HepG2 (cell line): ENCODE data around the gene PANK3. TPM values are rescaled to one million over a fixed set of nuclear protein-coding genes. Genes with fewer than 3 reads are reported as not detected.

ENCODE experiments used
- CENPT ChIP-seq: sonication (generic); formaldehyde crosslinking; IDR thresholded peaks from 2 replicates; pipeline ENCODE4 v1.8.0; 2022; ENCODE audit warnings: low read depth, mild to moderate bottlenecking, moderate library complexity, missing genetic modification reagents
- FOXO1 ChIP-seq: sonication (generic); formaldehyde crosslinking; IDR thresholded peaks from 2 replicates; pipeline ENCODE4 v1.4.0; 2020; ENCODE audit warnings: missing genetic modification reagents
- MAFG ChIP-seq: sonication (generic); formaldehyde crosslinking; IDR thresholded peaks from 2 replicates; pipeline ENCODE4 v1.5.1; 2020; ENCODE audit warnings: mild to moderate bottlenecking, missing genetic modification reagents
- MED8 ChIP-seq: sonication (generic); formaldehyde crosslinking; IDR thresholded peaks from 2 replicates; pipeline ENCODE4 v1.8.1; 2023; ENCODE audit warnings: mild to moderate bottlenecking, missing genetic modification reagents; ENCODE audit not compliant: insufficient replicate concordance
- MTA1 ChIP-seq: sonication (generic); formaldehyde crosslinking; IDR thresholded peaks from 2 replicates; pipeline ENCODE4 v1.4.0; 2020; ENCODE audit warnings: missing genetic modification reagents, mild to moderate bottlenecking, borderline replicate concordance
- POGZ ChIP-seq: sonication (generic); formaldehyde crosslinking; IDR thresholded peaks from 2 replicates; pipeline ENCODE4 v1.4.0; 2020; ENCODE audit warnings: mild to moderate bottlenecking, missing genetic modification reagents
- SKI ChIP-seq: fragments of 450-650 bp; IDR thresholded peaks from one replicate; pipeline ENCODE4 v1.6.1; 2018; ENCODE audit warnings: mild to moderate bottlenecking; ENCODE audit not compliant: partially characterized antibody
- TCF12 ChIP-seq, 2 experiments: fragments of 450-650 bp in 1 of 2; sonication (generic) in 1 of 2; formaldehyde crosslinking in 1 of 2; IDR thresholded peaks; 2 replicates each; pipeline versions ENCODE4 v1.6.1 to v1.8.0; 2017 to 2022; ENCODE audit warnings: antibody characterized with exemption in 1 of 2, mild to moderate bottlenecking in 1 of 2, missing genetic modification reagents in 1 of 2, moderate library complexity in 1 of 2
- ZFP36L2 ChIP-seq: sonication (generic); formaldehyde crosslinking; IDR thresholded peaks from 2 replicates; pipeline ENCODE4 v1.4.0; 2020; ENCODE audit warnings: missing genetic modification reagents
- ZFY ChIP-seq: sonication (generic); formaldehyde crosslinking; IDR thresholded peaks from 2 replicates; pipeline ENCODE4 v1.4.0; 2020; ENCODE audit warnings: missing genetic modification reagents
- ZNF549 ChIP-seq: sonication (generic); formaldehyde crosslinking; IDR thresholded peaks from 2 replicates; pipeline ENCODE4 v1.5.0; 2020; ENCODE audit warnings: missing genetic modification reagents
- ZNF558 ChIP-seq: sonication (generic); formaldehyde crosslinking; IDR thresholded peaks from 2 replicates; pipeline ENCODE4 v1.9.0; 2022; ENCODE audit warnings: mild to moderate bottlenecking, missing genetic modification reagents, borderline replicate concordance
- ZSCAN9 ChIP-seq: IDR thresholded peaks from 2 replicates; pipeline ENCODE4 v1.6.1; 2016; ENCODE audit warnings: borderline replicate concordance
- polyA plus RNA-seq, 8 experiments: library from polyadenylated mRNA; depleted of rRNA in 3 of 8; stranded (reverse) in 7 of 8; unstranded in 1 of 8; fragments of >200 nt; fragmentation: Illumina TruSeq in 4 of 8; extraction: Trizol in 4 of 8; gene quantifications; 2 replicates each; pipeline versions ENCODE4 v1.2.1 to v1.2.3, GENCODE V29; 2011 to 2016; ENCODE audit warnings: low read depth in 4 of 8, missing spikeins in 1 of 8, mixed read lengths in 1 of 8; ENCODE audit not compliant: insufficient read depth in 1 of 8
- total RNA-seq, 5 experiments: library from RNA; depleted of rRNA; stranded (reverse); fragments of >200 nt; fragmentation: Illumina TruSeq; extraction: Trizol; gene quantifications; 2 replicates each; pipeline ENCODE4 v1.2.3, GENCODE V29; 2016; ENCODE audit warnings: low read depth in 1 of 5
- TF ChIP-seq, protein P1 (sequence below): sonication (generic); formaldehyde crosslinking; IDR thresholded peaks from 2 replicates; pipeline ENCODE4 v1.5.1; 2020; ENCODE audit warnings: mild to moderate bottlenecking, missing genetic modification reagents
- TF ChIP-seq, protein P2 (sequence below): sonication (generic); formaldehyde crosslinking; IDR thresholded peaks from 2 replicates; pipeline ENCODE4 v1.8.1; 2022; ENCODE audit warnings: mild to moderate bottlenecking, missing genetic modification reagents
- TF ChIP-seq, protein P3 (sequence below): sonication (generic); formaldehyde crosslinking; IDR thresholded peaks from 2 replicates; pipeline ENCODE4 v1.4.0; 2020; ENCODE audit warnings: mild to moderate bottlenecking, missing genetic modification reagents
- TF ChIP-seq, protein P4 (sequence below): sonication (generic); formaldehyde crosslinking; IDR thresholded peaks from 2 replicates; pipeline ENCODE4 v1.4.0; 2020; ENCODE audit warnings: missing genetic modification reagents, mild to moderate bottlenecking, borderline replicate concordance
- TF ChIP-seq, protein P5 (sequence below): sonication (generic); formaldehyde crosslinking; IDR thresholded peaks from 2 replicates; pipeline ENCODE4 v1.5.0; 2020; ENCODE audit warnings: mild to moderate bottlenecking, missing genetic modification reagents, borderline replicate concordance
- TF ChIP-seq, protein P6 (sequence below): sonication (generic); formaldehyde crosslinking; IDR thresholded peaks from 2 replicates; pipeline ENCODE4 v1.4.0; 2020; ENCODE audit warnings: missing genetic modification reagents

The PANK3 gene
- total and polyA plus RNA-seq, 2 of the 13 experiments (the other 11 are each of a cell fraction or from before 2014, with no cell fraction given), result 26.9 to 69.5 TPM

DNA sequence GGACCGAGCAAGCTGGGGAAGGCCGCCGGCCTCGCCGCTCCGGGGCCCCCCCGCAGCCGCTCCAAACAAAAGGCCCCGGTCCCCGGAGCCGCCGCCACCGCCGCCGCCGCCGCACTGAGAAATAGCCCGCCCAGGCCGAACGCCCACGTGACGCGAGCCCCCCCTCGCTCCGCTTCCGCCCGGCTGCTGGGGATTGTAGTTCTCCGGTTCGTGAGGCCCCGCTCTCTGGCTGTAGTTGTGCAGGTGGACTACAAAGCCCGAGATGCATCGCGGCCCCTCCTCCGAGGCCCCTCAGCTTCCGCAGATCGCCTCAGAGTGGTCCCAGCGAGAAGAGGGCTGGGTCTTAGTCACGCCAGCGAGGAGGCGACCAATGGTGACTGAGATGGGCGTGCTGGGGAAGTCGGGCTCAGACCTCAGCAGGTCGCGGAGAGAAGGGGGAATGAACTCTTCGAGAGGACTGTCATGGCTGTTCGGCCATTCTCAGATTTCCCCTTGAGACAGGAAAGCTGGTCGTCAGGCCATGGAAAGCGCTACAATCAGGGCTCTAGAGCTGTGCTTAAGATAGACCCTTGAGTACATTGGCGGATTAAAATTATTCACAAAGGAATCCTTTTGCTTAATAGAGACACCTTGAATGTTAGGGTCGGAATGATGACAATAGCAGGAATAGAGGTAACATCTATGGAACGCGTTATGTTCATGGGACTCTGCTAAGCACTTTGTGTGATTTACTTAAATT lies 489 bp upstream of the PANK3 start (continued):
- TF ChIP-seq, protein P1, sequence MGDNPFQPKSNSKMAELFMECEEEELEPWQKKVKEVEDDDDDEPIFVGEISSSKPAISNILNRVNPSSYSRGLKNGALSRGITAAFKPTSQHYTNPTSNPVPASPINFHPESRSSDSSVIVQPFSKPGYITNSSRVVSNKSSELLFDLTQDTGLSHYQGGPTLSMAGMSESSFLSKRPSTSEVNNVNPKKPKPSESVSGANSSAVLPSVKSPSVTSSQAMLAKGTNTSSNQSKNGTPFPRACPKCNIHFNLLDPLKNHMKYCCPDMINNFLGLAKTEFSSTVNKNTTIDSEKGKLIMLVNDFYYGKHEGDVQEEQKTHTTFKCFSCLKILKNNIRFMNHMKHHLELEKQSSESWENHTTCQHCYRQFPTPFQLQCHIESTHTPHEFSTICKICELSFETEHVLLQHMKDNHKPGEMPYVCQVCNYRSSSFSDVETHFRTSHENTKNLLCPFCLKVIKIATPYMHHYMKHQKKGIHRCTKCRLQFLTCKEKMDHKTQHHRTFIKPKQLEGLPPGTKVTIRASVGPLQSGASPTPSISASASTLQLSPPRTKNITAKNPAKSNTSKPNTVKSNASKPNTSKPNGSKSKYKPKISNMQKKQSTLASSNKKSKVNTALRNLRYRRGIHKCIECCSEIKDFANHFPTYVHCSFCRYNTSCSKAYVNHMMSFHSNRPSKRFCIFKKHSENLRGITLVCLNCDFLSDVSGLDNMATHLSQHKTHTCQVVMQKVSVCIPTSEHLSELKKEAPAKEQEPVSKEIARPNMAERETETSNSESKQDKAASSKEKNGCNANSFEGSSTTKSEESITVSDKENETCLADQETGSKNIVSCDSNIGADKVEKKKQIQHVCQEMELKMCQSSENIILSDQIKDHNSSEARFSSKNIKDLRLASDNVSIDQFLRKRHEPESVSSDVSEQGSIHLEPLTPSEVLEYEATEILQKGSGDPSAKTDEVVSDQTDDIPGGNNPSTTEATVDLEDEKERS, result 0 out of 2 replicates have a peak, but pooled peaks have one; percentile 45
- TF ChIP-seq POGZ (CRISPR knock-in tag) (peak; percentile 82), ZFP36L2 (CRISPR knock-in tag) (no peak), ZNF549 (no peak), TCF12 (IDR thresholded peaks at IDR 0.05) (no peak), TCF12 (CRISPR knock-in tag; IDR thresholded peaks at IDR 0.05) (no peak), CENPT (CRISPR knock-in tag) (no peak), MTA1 (CRISPR knock-in tag) (peak; percentile 19; the same call in 1 of the 2 replicates), ZFY (CRISPR knock-in tag) (peak; percentile 91), FOXO1 (CRISPR knock-in tag) (peak; percentile 56; the same call in 1 of the 2 replicates), MED8 (CRISPR knock-in tag) (peak; percentile 58), MAFG (CRISPR knock-in tag) (no peak), ZSCAN9 (no peak), SKI (peak; percentile 66), ZNF558 (CRISPR knock-in tag) (peak; percentile 74; the same call in 1 of the 2 replicates)
- TF ChIP-seq, protein P2, sequence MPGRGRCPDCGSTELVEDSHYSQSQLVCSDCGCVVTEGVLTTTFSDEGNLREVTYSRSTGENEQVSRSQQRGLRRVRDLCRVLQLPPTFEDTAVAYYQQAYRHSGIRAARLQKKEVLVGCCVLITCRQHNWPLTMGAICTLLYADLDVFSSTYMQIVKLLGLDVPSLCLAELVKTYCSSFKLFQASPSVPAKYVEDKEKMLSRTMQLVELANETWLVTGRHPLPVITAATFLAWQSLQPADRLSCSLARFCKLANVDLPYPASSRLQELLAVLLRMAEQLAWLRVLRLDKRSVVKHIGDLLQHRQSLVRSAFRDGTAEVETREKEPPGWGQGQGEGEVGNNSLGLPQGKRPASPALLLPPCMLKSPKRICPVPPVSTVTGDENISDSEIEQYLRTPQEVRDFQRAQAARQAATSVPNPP (CRISPR knock-in tag), result no peak
- TF ChIP-seq, protein P3, sequence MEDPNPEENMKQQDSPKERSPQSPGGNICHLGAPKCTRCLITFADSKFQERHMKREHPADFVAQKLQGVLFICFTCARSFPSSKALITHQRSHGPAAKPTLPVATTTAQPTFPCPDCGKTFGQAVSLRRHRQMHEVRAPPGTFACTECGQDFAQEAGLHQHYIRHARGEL (CRISPR knock-in tag), result no peak
- TF ChIP-seq, protein P4, sequence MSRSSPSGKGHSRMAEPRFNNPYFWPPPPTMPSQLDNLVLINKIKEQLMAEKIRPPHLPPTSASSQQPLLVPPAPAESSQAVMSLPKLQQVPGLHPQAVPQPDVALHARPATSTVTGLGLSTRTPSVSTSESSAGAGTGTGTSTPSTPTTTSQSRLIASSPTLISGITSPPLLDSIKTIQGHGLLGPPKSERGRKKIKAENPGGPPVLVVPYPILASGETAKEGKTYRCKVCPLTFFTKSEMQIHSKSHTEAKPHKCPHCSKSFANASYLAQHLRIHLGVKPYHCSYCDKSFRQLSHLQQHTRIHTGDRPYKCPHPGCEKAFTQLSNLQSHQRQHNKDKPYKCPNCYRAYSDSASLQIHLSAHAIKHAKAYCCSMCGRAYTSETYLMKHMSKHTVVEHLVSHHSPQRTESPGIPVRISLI (CRISPR knock-in tag), result no peak
- TF ChIP-seq, protein P5, sequence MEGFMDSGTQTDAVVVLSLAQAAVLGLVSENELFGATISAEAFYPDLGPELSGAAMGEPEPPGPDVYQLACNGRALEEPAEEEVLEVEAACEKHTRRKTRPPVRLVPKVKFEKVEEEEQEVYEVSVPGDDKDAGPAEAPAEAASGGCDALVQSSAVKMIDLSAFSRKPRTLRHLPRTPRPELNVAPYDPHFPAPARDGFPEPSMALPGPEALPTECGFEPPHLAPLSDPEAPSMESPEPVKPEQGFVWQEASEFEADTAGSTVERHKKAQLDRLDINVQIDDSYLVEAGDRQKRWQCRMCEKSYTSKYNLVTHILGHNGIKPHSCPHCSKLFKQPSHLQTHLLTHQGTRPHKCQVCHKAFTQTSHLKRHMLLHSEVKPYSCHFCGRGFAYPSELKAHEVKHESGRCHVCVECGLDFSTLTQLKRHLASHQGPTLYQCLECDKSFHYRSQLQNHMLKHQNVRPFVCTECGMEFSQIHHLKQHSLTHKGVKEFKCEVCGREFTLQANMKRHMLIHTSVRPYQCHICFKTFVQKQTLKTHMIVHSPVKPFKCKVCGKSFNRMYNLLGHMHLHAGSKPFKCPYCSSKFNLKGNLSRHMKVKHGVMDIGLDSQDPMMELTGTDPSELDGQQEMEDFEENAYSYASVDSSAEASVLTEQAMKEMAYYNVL, result no peak; the same call in 1 of the 2 replicates
- TF ChIP-seq, protein P6, sequence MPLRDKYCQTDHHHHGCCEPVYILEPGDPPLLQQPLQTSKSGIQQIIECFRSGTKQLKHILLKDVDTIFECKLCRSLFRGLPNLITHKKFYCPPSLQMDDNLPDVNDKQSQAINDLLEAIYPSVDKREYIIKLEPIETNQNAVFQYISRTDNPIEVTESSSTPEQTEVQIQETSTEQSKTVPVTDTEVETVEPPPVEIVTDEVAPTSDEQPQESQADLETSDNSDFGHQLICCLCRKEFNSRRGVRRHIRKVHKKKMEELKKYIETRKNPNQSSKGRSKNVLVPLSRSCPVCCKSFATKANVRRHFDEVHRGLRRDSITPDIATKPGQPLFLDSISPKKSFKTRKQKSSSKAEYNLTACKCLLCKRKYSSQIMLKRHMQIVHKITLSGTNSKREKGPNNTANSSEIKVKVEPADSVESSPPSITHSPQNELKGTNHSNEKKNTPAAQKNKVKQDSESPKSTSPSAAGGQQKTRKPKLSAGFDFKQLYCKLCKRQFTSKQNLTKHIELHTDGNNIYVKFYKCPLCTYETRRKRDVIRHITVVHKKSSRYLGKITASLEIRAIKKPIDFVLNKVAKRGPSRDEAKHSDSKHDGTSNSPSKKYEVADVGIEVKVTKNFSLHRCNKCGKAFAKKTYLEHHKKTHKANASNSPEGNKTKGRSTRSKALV (CRISPR knock-in tag), result no peak
